Loucy (cell line): ENCODE results near the gene PSMB9.

Experiments
- CTCF ChIP-seq: fragments of 200-600 bp; sonication (generic); conservative IDR thresholded peaks from 2 replicates; pipeline ENCODE4 v1.5.1; 2014; ENCODE audit warnings: mild to moderate bottlenecking, antibody characterized with exemption, low read length
- EZH2phosphoT487 ChIP-seq: fragments of 200-600 bp; IDR thresholded peaks from 2 replicates; pipeline ENCODE4 v1.6.1; 2018; ENCODE audit warnings: antibody characterized with exemption, mild to moderate bottlenecking, moderate library complexity, borderline replicate concordance

GRCh38 chr6:32847004-32847403 is 7.0 kb upstream of the PSMB9 start:
- no peak for TF ChIP-seq CTCF
- no peak for TF ChIP-seq EZH2phosphoT487
